ENCODE data around the gene C1QTNF6.

GRCh38 chr22:37156686-37157435 is 31.2 kb downstream of the C1QTNF6 start:
- TF ChIP-seq CTCF (IDR thresholded peaks at IDR 0.05 in 8 of 11, conservative IDR thresholded peaks at IDR 0.05 in 3 of 11) (no peak), POLR2A (IDR thresholded peaks at IDR 0.05) (no peak)

All from spleen (tissue), 7 donors.